ENCODE results near the gene KCNQ1. TPM values are rescaled to one million over a fixed set of nuclear protein-coding genes. Genes with fewer than 3 reads are reported as not detected.

Gene KCNQ1
- total and polyA plus RNA-seq, 9 of the 15 experiments (the other 6 are each of a cell fraction or from before 2014, with no cell fraction given): 0.44 TPM; not detected in 8

- TF ChIP-seq ZBTB49 (CRISPR knock-in tag; IDR thresholded peaks at IDR 0.05; ENCODE audit: borderline replicate concordance): 0 out of 2 replicates have a peak, but pooled peaks have one; percentile 73
- TF ChIP-seq POLR2AphosphoS5 (IDR thresholded peaks at IDR 0.05; ENCODE audit: control insufficient read depth, insufficient read depth, low read depth, low read length): peak; percentile 82
- peak; percentile 29; the same call in 1 of the 2 replicates for TF ChIP-seq EGR1 (conservative IDR thresholded peaks at IDR 0.05)
- TF ChIP-seq ZKSCAN8 (CRISPR knock-in tag; IDR thresholded peaks at IDR 0.05): no peak; the same call in 1 of the 2 replicates
- peak; percentile 92 for TF ChIP-seq POLR2A (conservative IDR thresholded peaks at IDR 0.05)
- TF ChIP-seq ZBED1 (IDR thresholded peaks at IDR 0.05): peak; percentile 15; the same call in 1 of the 2 replicates
- TF ChIP-seq ZNF24 (IDR thresholded peaks at IDR 0.05): no peak
- TF ChIP-seq MTA1 (IDR thresholded peaks at IDR 0.05; ENCODE audit: borderline replicate concordance): no peak; the same call in 1 of the 2 replicates
- TF ChIP-seq ZC3H8 (IDR thresholded peaks at IDR 0.05): no peak
- no peak for TF ChIP-seq RFX5 (IDR thresholded peaks at IDR 0.05; ENCODE audit: low read depth, low read length)
- TF ChIP-seq ARID4B (CRISPR knock-in tag; IDR thresholded peaks at IDR 0.05): peak; percentile 50; the same call in 1 of the 2 replicates
- 0 out of 2 replicates have a peak, but pooled peaks have one; percentile 10 for TF ChIP-seq ATF4 (CRISPR knock-in tag; IDR thresholded peaks at IDR 0.05)
- TF ChIP-seq USF2 (CRISPR knock-in tag; IDR thresholded peaks at IDR 0.05): no peak
- no peak for TF ChIP-seq SRSF9 (IDR thresholded peaks at IDR 0.05; ENCODE audit: borderline replicate concordance, low read depth, low read length)
- no peak for TF ChIP-seq HDAC8 (tag; IDR thresholded peaks at IDR 0.05)
- TF ChIP-seq SRSF1 (IDR thresholded peaks at IDR 0.05; ENCODE audit: low read depth, low read length): no peak
- no peak for TF ChIP-seq SLC30A9 (CRISPR knock-in tag; IDR thresholded peaks at IDR 0.05)
- peak; percentile 94 for TF ChIP-seq C11orf30 (IDR thresholded peaks at IDR 0.05; ENCODE audit: low read depth)
- TF ChIP-seq BRD9 (IDR thresholded peaks at IDR 0.05; ENCODE audit: low read depth, partially characterized antibody): no peak
- no peak for TF ChIP-seq BCL6 (CRISPR knock-in tag; IDR thresholded peaks at IDR 0.05)
- peak; percentile 70 for TF ChIP-seq L3MBTL2 (IDR thresholded peaks at IDR 0.05)
- no peak for TF ChIP-seq ZNF445 (CRISPR knock-in tag; IDR thresholded peaks at IDR 0.05; ENCODE audit: low read depth)
These were observed 44.6 kb upstream of the KCNQ1 start, which contains the start of gene TSSC4 (continued) for GRCh38 chr11:2400069-2400761.
